BLaER1 (cell line): ENCODE data around the gene FAM120A.

ENCODE experiments used
- H3K27ac ChIP-seq: shearing (Covaris generic); formaldehyde crosslinking; 2 replicates; pipeline ENCODE4 v1.8.1; 2022
- H3K27me3 ChIP-seq: shearing (Covaris generic); formaldehyde crosslinking; 2 replicates; pipeline ENCODE4 v1.8.1; 2022
- H3K36me3 ChIP-seq: shearing (Covaris generic); formaldehyde crosslinking; 2 replicates; pipeline ENCODE4 v1.8.1; 2022
- H3K4me1 ChIP-seq: shearing (Covaris generic); formaldehyde crosslinking; 2 replicates; pipeline ENCODE4 v1.8.1; 2022
- H3K4me2 ChIP-seq: shearing (Covaris generic); formaldehyde crosslinking; 2 replicates; pipeline ENCODE4 v1.8.1; 2022
- H3K4me3 ChIP-seq: shearing (Covaris generic); formaldehyde crosslinking; 2 replicates; pipeline ENCODE4 v1.8.1; 2022
- H3K9ac ChIP-seq: shearing (Covaris generic); formaldehyde crosslinking; 2 replicates; pipeline ENCODE4 v1.8.1; 2022
- H3K9me3 ChIP-seq: shearing (Covaris generic); formaldehyde crosslinking; 2 replicates; pipeline ENCODE4 v1.8.1; 2022
- H4K20me1 ChIP-seq: shearing (Covaris generic); formaldehyde crosslinking; 2 replicates; pipeline ENCODE4 v1.8.1; 2022
- Cebpa-rat ChIP-seq: shearing (Covaris generic); IDR thresholded peaks from 2 replicates; pipeline ENCODE4 v1.8.1; 2022

The FAM120A gene

DNA sequence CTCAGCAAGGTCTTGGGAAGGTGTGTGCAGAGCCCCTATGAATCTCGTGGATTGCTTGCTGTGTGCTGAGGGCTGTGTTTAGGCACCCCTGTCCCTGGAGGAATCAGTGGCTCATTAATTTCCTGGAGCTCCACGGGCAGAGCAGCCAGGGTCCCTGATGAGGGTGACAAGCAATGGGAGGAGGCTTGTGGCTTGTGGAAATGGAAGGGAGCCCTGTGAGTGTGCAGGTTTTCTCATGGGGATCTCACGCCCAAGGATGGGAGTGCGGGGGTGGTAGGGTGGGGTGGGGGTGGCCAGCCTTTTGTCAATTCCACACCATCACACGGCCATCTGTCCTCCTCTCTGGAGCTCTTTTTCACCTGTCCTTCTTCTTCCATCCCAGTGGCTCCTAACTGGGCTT lies 150.2 kb downstream of the FAM120A start:
- Histone ChIP-seq H3K4me2 (peak overlapping the region; percentile 81), H3K9ac (0 out of 2 replicates have a peak overlapping the region, but pooled peaks have one; percentile 19), H3K27ac (peak overlapping the region; percentile 37; the same call in 1 of the 2 replicates), H3K4me3 (no peak overlapping the region), H3K27me3 (no peaks in the 10 kb centered on the region), H4K20me1 (peaks cover 80% of the 10 kb centered on the region), H3K9me3 (peaks cover 20% of the 10 kb centered on the region), H3K4me1 (peaks cover 63% of the 10 kb centered on the region), H3K36me3 (peaks cover 28% of the 10 kb centered on the region)
- no peak for TF ChIP-seq Cebpa-rat

DNA sequence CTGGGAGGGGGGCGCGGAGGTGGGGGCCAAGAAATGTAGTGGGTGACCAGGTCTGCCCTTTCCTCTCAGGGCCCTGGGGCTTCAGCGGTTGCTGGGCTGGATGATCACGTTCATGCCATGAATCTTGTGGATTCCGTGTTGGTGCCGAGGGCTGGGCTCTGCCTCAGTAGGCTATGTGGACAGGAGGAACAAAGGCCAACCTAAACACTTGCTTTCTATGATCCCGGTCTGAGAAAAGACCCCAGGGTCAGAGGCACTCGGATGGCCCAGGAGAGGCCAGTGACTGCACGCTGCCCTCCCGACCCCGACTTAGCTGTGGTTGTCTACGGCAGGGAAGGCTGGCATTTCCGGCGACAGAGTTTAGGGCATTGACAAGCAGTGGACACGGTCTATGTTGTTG lies 151.5 kb downstream of the FAM120A start:
- Histone ChIP-seq H3K4me3 (no peak overlapping the region), H4K20me1 (peaks cover 67% of the 10 kb centered on the region), H3K4me1 (peaks cover 49% of the 10 kb centered on the region), H3K9me3 (peaks cover 34% of the 10 kb centered on the region), H3K27ac (no peak overlapping the region; the same call in 1 of the 2 replicates), H3K27me3 (no peaks in the 10 kb centered on the region), H3K9ac (no peak overlapping the region), H3K4me2 (no peak overlapping the region; the same call in 1 of the 2 replicates), H3K36me3 (peaks cover 35% of the 10 kb centered on the region)
- TF ChIP-seq Cebpa-rat = no peak

GRCh38 chr9:93603906-93604326 lies 152.4 kb downstream of the FAM120A start:
- peaks cover 35% of the 10 kb centered on the region for H3K36me3 ChIP-seq
- peaks cover 40% of the 10 kb centered on the region for H3K9me3 ChIP-seq
- H3K4me2 ChIP-seq = no peak overlapping the region
- H3K27me3 ChIP-seq = no peaks in the 10 kb centered on the region
- peaks cover 58% of the 10 kb centered on the region for H4K20me1 ChIP-seq
- TF ChIP-seq Cebpa-rat = no peak
- peaks cover 40% of the 10 kb centered on the region for H3K4me1 ChIP-seq
- no peak overlapping the region for H3K4me3 ChIP-seq
- H3K9ac ChIP-seq = no peak overlapping the region
- H3K27ac ChIP-seq = no peak overlapping the region

GRCh38 chr9:93606187-93606586 lies 154.7 kb downstream of the FAM120A start:
- TF ChIP-seq Cebpa-rat = no peak
- no peaks in the 10 kb centered on the region for H3K27me3 ChIP-seq
- peaks cover 37% of the 10 kb centered on the region for H4K20me1 ChIP-seq

DNA sequence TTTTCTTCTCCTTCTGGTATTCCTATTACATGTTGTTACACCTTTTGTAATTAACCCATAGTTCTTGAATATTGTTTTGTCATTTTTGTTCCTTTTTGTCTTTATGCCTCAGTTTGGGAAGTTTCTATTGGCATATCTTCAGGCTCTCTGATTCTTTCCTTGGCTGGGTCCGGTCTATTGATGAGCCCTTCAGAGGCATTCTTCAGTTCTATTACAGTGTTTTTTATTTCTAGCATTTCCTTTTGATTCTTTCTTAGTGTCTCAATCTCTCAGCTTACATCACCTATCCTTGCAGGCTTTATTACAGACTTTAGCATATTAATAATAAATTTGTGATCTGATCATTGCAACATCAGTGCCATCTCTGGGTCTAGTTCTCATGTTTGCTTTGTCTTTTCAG lies 158.7 kb downstream of the FAM120A start:
- H3K27me3 ChIP-seq = no peaks in the 10 kb centered on the region
- H3K4me1 ChIP-seq = peaks cover 26% of the 10 kb centered on the region
- no peak overlapping the region for H3K27ac ChIP-seq
- H3K4me2 ChIP-seq = no peak overlapping the region
- no peak overlapping the region for H3K9ac ChIP-seq
- H3K4me3 ChIP-seq = no peak overlapping the region
- H3K36me3 ChIP-seq = peaks cover 50% of the 10 kb centered on the region
- H4K20me1 ChIP-seq = peaks cover 48% of the 10 kb centered on the region; the same call in 1 of the 2 replicates
- TF ChIP-seq Cebpa-rat = no peak
- peaks cover 54% of the 10 kb centered on the region for H3K9me3 ChIP-seq

More at GRCh38 chr9:93606187-93606586, 154.7 kb downstream of the FAM120A start:
- H3K9ac ChIP-seq = no peak overlapping the region
- H3K4me1 ChIP-seq = peaks cover 18% of the 10 kb centered on the region
- H3K9me3 ChIP-seq = peaks cover 62% of the 10 kb centered on the region
- peaks cover 52% of the 10 kb centered on the region for H3K36me3 ChIP-seq
- H3K4me3 ChIP-seq = no peak overlapping the region
- H3K4me2 ChIP-seq = no peak overlapping the region
- no peak overlapping the region for H3K27ac ChIP-seq

DNA sequence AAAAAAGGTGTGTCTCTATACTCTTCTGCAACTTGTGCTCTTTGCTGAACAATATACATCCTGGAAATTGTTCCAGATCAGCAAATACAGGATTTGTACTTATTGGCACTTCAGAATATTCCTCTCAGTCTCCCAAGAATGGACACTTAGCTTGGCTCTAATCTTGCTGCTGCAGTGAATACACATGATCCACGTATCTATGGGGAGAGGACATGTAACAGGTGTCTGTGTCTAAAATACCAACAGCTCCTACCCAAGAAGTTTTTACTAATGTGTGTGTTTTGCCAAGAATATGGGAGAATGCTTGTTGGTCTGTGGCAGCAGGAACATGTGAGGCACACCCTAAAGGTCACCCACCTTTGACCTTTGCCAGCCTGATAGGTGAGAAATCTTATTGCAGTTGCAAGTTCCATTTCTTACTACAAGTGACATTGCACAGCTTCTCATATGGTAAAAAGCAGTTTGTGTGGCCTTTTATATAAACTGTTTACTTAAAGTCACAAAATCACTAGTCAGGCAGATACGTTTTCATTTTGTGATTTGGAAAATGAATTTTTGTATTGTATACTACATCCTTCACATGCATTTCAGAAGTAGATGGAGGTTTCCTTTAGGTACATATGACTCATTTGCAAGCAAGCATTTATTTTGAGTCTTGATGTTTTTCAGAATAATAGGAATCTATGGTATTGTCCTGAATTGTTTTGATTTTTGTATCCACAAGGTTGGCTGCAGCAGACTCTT lies 160.7 kb downstream of the FAM120A start:
- Histone ChIP-seq H3K27me3 (no peaks in the 10 kb centered on the region), H4K20me1 (peaks cover 62% of the 10 kb centered on the region), H3K9ac (no peak overlapping the region), H3K9me3 (peaks cover 36% of the 10 kb centered on the region), H3K4me2 (peak overlapping the region; percentile 31), H3K36me3 (peaks cover 35% of the 10 kb centered on the region), H3K4me3 (no peak overlapping the region), H3K27ac (no peak overlapping the region), H3K4me1 (peaks cover 33% of the 10 kb centered on the region)
- no peak for TF ChIP-seq Cebpa-rat

DNA sequence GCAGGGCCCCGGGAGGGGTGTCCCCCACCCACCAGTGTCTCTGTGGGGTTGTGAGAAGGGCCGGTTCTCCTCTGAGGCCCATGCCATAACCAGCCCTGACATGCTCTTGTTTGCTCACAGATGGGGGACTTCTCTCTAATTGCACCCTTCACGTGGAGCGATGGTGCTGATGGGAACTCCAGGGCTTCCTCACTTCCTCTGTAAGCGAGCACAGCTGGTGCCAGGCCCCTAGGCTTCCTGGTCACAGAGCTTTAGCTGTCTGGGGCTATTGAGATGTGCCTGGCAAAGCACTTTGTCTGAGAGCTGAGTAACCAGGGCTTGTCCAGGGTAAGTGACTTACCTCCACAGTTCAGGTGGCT lies 161.3 kb downstream of the FAM120A start:
- Histone ChIP-seq H3K9me3 (peaks cover 31% of the 10 kb centered on the region), H3K36me3 (peaks cover 34% of the 10 kb centered on the region), H3K9ac (no peak overlapping the region), H3K27me3 (no peaks in the 10 kb centered on the region), H3K4me2 (peak overlapping the region; percentile 31), H3K27ac (no peak overlapping the region), H3K4me3 (no peak overlapping the region), H4K20me1 (peaks cover 67% of the 10 kb centered on the region), H3K4me1 (peaks cover 39% of the 10 kb centered on the region)
- TF ChIP-seq Cebpa-rat = no peak

DNA sequence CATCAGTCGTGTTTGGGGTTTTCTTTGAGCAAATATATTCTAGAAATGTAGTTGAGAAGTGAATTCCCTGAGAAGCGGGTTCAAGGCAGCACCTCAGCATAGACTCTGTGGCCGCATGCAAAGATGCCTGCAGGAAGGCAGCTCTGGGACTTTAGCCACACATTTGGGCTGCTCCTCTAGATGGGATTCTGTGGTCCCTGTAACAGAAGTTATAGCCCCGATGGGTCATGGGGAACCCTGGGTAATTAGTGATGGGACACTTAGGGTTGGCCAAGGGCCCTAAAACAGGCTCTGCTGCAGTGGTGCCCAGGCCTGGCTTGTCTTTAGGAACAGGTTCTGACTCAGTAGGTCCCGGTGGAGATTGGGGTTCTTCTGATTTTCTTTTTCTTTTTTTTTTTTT lies 161.7 kb downstream of the FAM120A start:
- Histone ChIP-seq H3K4me1 (peaks cover 41% of the 10 kb centered on the region), H3K4me2 (peak overlapping the region; percentile 31), H3K4me3 (no peak overlapping the region), H3K9ac (no peak overlapping the region), H4K20me1 (peaks cover 71% of the 10 kb centered on the region), H3K36me3 (peaks cover 38% of the 10 kb centered on the region), H3K9me3 (peaks cover 27% of the 10 kb centered on the region), H3K27ac (no peak overlapping the region), H3K27me3 (no peaks in the 10 kb centered on the region)
- TF ChIP-seq Cebpa-rat = no peak

DNA sequence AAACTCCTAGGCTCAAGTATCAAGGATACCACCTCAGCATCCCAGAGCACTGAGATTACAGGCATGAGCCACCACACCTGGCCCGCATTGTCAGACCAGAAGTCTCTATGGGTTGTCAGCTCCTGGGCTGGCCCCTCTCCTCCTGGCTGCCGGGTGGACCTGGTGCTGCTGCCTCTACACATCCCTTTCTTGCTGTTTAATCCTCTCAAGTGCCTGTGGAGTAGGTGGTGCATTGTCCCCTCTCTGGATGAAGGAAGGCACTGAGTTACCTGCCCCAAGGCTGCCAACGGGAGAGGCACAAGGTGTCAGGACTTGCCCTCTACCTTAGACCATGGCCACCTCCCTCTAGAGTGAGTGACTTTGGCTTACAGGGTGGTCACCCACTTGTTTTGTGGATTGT lies 162.3 kb downstream of the FAM120A start:
- Histone ChIP-seq H3K36me3 (peaks cover 39% of the 10 kb centered on the region), H3K9me3 (peaks cover 23% of the 10 kb centered on the region), H3K27me3 (no peaks in the 10 kb centered on the region), H3K9ac (no peak overlapping the region), H3K4me1 (peaks cover 41% of the 10 kb centered on the region), H3K27ac (no peak overlapping the region), H4K20me1 (peaks cover 77% of the 10 kb centered on the region), H3K4me2 (peak overlapping the region; percentile 27), H3K4me3 (no peak overlapping the region)
- no peak for TF ChIP-seq Cebpa-rat

DNA sequence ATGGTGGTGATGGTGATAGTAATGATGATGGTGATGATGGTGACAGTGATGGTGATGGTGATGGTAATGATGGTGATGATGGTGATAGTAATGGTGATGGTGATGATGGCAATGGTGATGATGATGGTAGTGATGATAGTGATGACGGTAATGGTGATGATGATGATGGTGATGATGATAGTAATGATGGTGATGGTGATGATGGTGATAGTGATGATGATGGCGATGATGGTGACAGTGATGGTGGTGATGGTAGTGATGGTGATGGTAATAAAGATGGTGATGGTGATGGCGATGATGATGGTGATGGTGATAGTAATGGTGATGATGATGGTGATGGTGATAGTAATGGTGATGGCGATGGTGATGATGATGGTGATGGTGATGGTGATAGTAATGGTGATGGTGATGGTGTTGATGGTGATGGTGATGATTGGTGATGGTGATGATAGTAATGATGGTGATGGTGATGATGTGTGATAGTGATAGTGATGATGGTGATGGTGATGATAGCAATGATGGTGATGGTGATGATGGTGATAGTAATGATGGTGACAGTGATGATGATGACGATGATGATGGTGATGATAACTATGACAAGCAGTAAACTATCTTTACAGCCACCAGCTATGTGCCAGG lies 163.5 kb downstream of the FAM120A start:
- Histone ChIP-seq H4K20me1 (peaks cover 89% of the 10 kb centered on the region), H3K9me3 (peaks cover 12% of the 10 kb centered on the region), H3K9ac (no peak overlapping the region), H3K27me3 (no peaks in the 10 kb centered on the region), H3K4me2 (no peak overlapping the region), H3K4me1 (peaks cover 41% of the 10 kb centered on the region), H3K4me3 (no peak overlapping the region), H3K27ac (no peak overlapping the region), H3K36me3 (peaks cover 34% of the 10 kb centered on the region)
- TF ChIP-seq Cebpa-rat = no peak
